GM12878 (cell line): ENCODE results near the gene MAP3K6. TPM values are rescaled to one million over a fixed set of nuclear protein-coding genes. Genes with fewer than 3 reads are reported as not detected.

ENCODE experiments used
- ATAC-seq: fragments of 200-7000 bp; cut with Tn5 transposase; 3 replicates; pipeline ENCODE4 v1.9.1; 2020; ENCODE audit warnings: mild to moderate bottlenecking, moderate library complexity
- BruUV-seq: library from RNA; stranded (reverse); fragments of 400-500 nt; replicated peaks from 2 replicates; lab custom pipeline; 2021; lab: Mats Ljungman, UMichigan
- CTCF ChIA-PET: fragments of 300-600 bp; sonication (Branson Sonifier 250); formaldehyde crosslinking; extraction: SDS; loops from one replicate; lab custom pipeline; 2021; ENCODE audit warnings: inconsistent platforms; lab: Yijun Ruan, JAX
- POLR2A ChIA-PET: fragments of 350-600 bp; formaldehyde crosslinking; extraction: SDS; loops from one replicate; lab custom pipeline; 2021; ENCODE audit warnings: inconsistent platforms; lab: Charles Lee
- RAD21 ChIA-PET: fragments of 300-600 bp; sonication (Branson Sonifier 250); formaldehyde crosslinking; loops from one replicate; lab custom pipeline; 2023; ENCODE audit warnings: antibody characterized with exemption; ENCODE audit not compliant: unreplicated experiment; lab: Charles Lee
- SMC1A ChIA-PET: fragments of 300-600 bp; sonication (Branson Sonifier 250); formaldehyde crosslinking; loops from one replicate; lab custom pipeline; 2023; ENCODE audit not compliant: unreplicated experiment, uncharacterized antibody; lab: Charles Lee
- DNase-seq: peaks from one replicate; pipeline ENCODE4 v3.0.0-alpha.2; 2011; ENCODE audit warnings: low read depth, low spot score
- FAIRE-seq: peaks from 3 replicates; lab custom pipeline; 2011; peaks lifted over from hg19 to GRCh38; lab: Jason Lieb, UNC
- H2AFZ ChIP-seq: 2 replicates; pipeline ENCODE4 v1.6.0; 2011; ENCODE audit warnings: low read depth, low read length, control low read depth; ENCODE audit not compliant: control insufficient read depth
- H3K27ac ChIP-seq: 2 replicates; pipeline ENCODE4 v1.5.1; 2011; ENCODE audit warnings: control low read depth; ENCODE audit not compliant: control insufficient read depth, insufficient read depth
- H3K27me3 ChIP-seq, 2 experiments: replicated peaks in 1 of 2; 2 replicates each; pipeline versions ENCODE4 v1.6.0 to v1.6.1; 2011; ENCODE audit warnings: low read length in 1 of 2; ENCODE audit not compliant: control insufficient read depth in 2 of 2, insufficient read depth in 2 of 2
- H3K36me3 ChIP-seq, 2 experiments: 2 replicates each; pipeline ENCODE4 v1.5.1; 2011; ENCODE audit warnings: low read length in 1 of 2; ENCODE audit not compliant: control insufficient read depth in 2 of 2, insufficient read depth in 2 of 2
- H3K4me1 ChIP-seq: 2 replicates; pipeline ENCODE4 v1.6.1; 2011; ENCODE audit warnings: mild to moderate bottlenecking, low read length, moderate library complexity, mixed read lengths; ENCODE audit not compliant: control insufficient read depth, insufficient read depth
- H3K4me2 ChIP-seq: 2 replicates; pipeline ENCODE4 v1.6.0; 2011; ENCODE audit warnings: control low read depth; ENCODE audit not compliant: control insufficient read depth, insufficient read depth
- H3K4me3 ChIP-seq: fragments of 200-600 bp; sonication (generic); 2 replicates; pipeline ENCODE4 v1.5.1; 2016
- H3K79me2 ChIP-seq: 2 replicates; pipeline ENCODE4 v1.6.0; 2011; ENCODE audit warnings: low read length; ENCODE audit not compliant: control insufficient read depth, insufficient read depth
- H3K9ac ChIP-seq: 2 replicates; pipeline ENCODE4 v1.8.0; 2011; ENCODE audit warnings: low read length, control low read depth, mixed read lengths; ENCODE audit not compliant: control insufficient read depth, insufficient read depth
- H3K9me3 ChIP-seq: replicated peaks from 3 replicates; pipeline ENCODE4 v1.5.1; 2011; ENCODE audit warnings: mild to moderate bottlenecking, low read length; ENCODE audit not compliant: control insufficient read depth, insufficient read depth
- H4K20me1 ChIP-seq: 2 replicates; pipeline ENCODE4 v1.6.0; 2011; ENCODE audit not compliant: control insufficient read depth, insufficient read depth
- ATF2 ChIP-seq: IDR thresholded peaks from 2 replicates; pipeline ENCODE4 v1.6.1; 2012; ENCODE audit warnings: low read length, inconsistent platforms
- BCL3 ChIP-seq: IDR thresholded peaks from 2 replicates; pipeline ENCODE4 v1.6.1; 2011; ENCODE audit warnings: borderline replicate concordance, low read depth, mild to moderate bottlenecking, moderate library complexity, low read length; ENCODE audit not compliant: insufficient read depth, poor library complexity, severe bottlenecking
- CTCF ChIP-seq, 3 experiments: IDR thresholded peaks in 2 of 3; conservative IDR thresholded peaks in 1 of 3; 2 replicates each; pipeline ENCODE4 v1.5.1; 2011; ENCODE audit warnings: low read depth in 3 of 3, low read length in 3 of 3, mild to moderate bottlenecking in 3 of 3, control low read depth in 2 of 3, moderate library complexity in 2 of 3, inconsistent platforms in 1 of 3, mixed read lengths in 1 of 3; ENCODE audit not compliant: control insufficient read depth in 2 of 3, insufficient read depth in 1 of 3; ENCODE audit errors: extremely low read depth in 1 of 3
- MAX ChIP-seq: IDR thresholded peaks from 2 replicates; pipeline ENCODE4 v1.6.1; 2012; ENCODE audit warnings: low read depth, low read length, improper control_type of control experiment
- MXI1 ChIP-seq: fragments of 150-350 bp; IDR thresholded peaks from 2 replicates; pipeline ENCODE4 v1.6.1; 2011; ENCODE audit warnings: low read depth, mild to moderate bottlenecking, inconsistent platforms, low read length, improper control_type of control experiment
- NKRF ChIP-seq: fragments of 450-650 bp; conservative IDR thresholded peaks from 2 replicates; pipeline ENCODE4 v1.6.1; 2017; ENCODE audit warnings: mild to moderate bottlenecking, moderate library complexity
- PKNOX1 ChIP-seq: fragments of 450-650 bp; IDR thresholded peaks from 2 replicates; pipeline ENCODE4 v1.6.1; 2016; ENCODE audit warnings: mild to moderate bottlenecking
- SMAD5 ChIP-seq: IDR thresholded peaks from 2 replicates; pipeline ENCODE4 v1.6.1; 2016; ENCODE audit warnings: antibody characterized with exemption, low read depth
- SRF ChIP-seq, 2 experiments: IDR thresholded peaks; 2 replicates each; pipeline ENCODE4 v1.6.1; 2011; ENCODE audit warnings: low read depth in 2 of 2, low read length in 2 of 2, mild to moderate bottlenecking in 1 of 2, moderate library complexity in 1 of 2
- SUPT20H ChIP-seq: IDR thresholded peaks from 2 replicates; pipeline ENCODE4 v1.6.1; 2011; ENCODE audit warnings: low read depth, mild to moderate bottlenecking, low read length, moderate library complexity, borderline replicate concordance; ENCODE audit not compliant: control insufficient read depth
- ZNF207 ChIP-seq: fragments of 450-650 bp; IDR thresholded peaks from 2 replicates; pipeline ENCODE4 v1.6.1; 2014; ENCODE audit warnings: antibody characterized with exemption, mild to moderate bottlenecking, borderline replicate concordance
- ZNF217 ChIP-seq: fragments of 450-650 bp; IDR thresholded peaks from 2 replicates; pipeline ENCODE4 v1.6.1; 2017; ENCODE audit warnings: antibody characterized with exemption, mild to moderate bottlenecking
- WGBS: methylation state at CpG from one replicate; pipeline ENCODE4 v1.1.6; 2016; ENCODE audit warnings: low lambda C conversion rate; ENCODE audit not compliant: insufficient replicate concordance, insufficient coverage; ENCODE audit errors: missing lambda C conversion rate; 5-methylcytosine and 5-hydroxymethylcytosine counted together
- in situ Hi-C: fragments of 300-500 bp; cut with MboI; formaldehyde crosslinking; loops from 9 replicates; pipeline ENCODE4 v1.14.3; 2018; ENCODE audit warnings: mixed read lengths
- intact Hi-C: fragments of 100-400 bp; cut with micrococcal nuclease; formaldehyde crosslinking; loops from one replicate; pipeline ENCODE4 v1.14.2; 2022; ENCODE audit not compliant: unreplicated experiment
- polyA plus RNA-seq, 11 experiments: library from polyadenylated mRNA; depleted of rRNA in 4 of 11; unstranded in 6 of 11; stranded (reverse) in 5 of 11; fragments of >200 nt; fragmentation: Nextera tagmentation in 4 of 11; fragmentation: Illumina TruSeq in 1 of 11; extraction: Ambion mirVana in 4 of 11; extraction: Trizol in 1 of 11; gene quantifications; 1 replicate in 1 of 11; 2 replicates in 10 of 11; pipeline versions ENCODE4 v1.2.1 to v1.2.3, GENCODE V29; 2011 to 2016; ENCODE audit warnings: inconsistent platforms in 2 of 11, missing spikeins in 2 of 11, low read depth in 1 of 11
- total RNA-seq, 4 experiments: library from RNA; depleted of rRNA in 3 of 4; stranded (reverse); fragments of >200 nt in 3 of 4; fragmentation: Illumina TruSeq in 1 of 4; extraction: Trizol in 1 of 4; gene quantifications; 2 replicates each; pipeline versions ENCODE4 v1.2.1 to v1.2.3, GENCODE V29; 2013 to 2021

The MAP3K6 gene
- total and polyA plus RNA-seq, 10 of the 15 experiments (the other 5 are each of a cell fraction or from before 2014, with no cell fraction given), result 0.15 to 3.4 (median 1.2) TPM; not detected in 1

GRCh38 chr1:27392096-27392777 is 25.5 kb upstream of the MAP3K6 start, which contains the start of gene GPR3:
GPR3 (plus strand) TSS chr1:27392622; CDS start chr1:27393799, 1,177 bp downstream.
- Histone ChIP-seq H3K27ac (no peak within 1 kb of the TSS), H3K36me3 (no peaks in the 10 kb centered on the region), H4K20me1 (no peaks in the 10 kb centered on the region), H3K4me2 (peak within 1 kb of the TSS; percentile 98), H3K27me3 (no peaks in the 10 kb centered on the region), H3K9me3 (no peaks in the 10 kb centered on the region), H3K4me3 (peak within 1 kb of the TSS; percentile 71), H3K79me2 (no peaks in the 10 kb centered on the region), H3K4me1 (peaks cover 8% of the 10 kb centered on the region), H2AFZ (peak within 1 kb of the TSS; percentile 83), H3K9ac (peak within 1 kb of the TSS; percentile 67)
- ATAC-seq (peak; percentile 89), FAIRE-seq (peak; percentile 62), DNase-seq (no peak)
- intact Hi-C loops, result loop anchor here (1.0 kb wide), 1 partner anchor 214 kb away; no protein-coding TSS in a partner anchor
- WGBS, result 2% methylated on average over 64 of the region's 69 CpGs
- SMC1A ChIA-PET, result interaction anchor here (1.0 to 2.3 kb wide), 9 partner anchors 26 to 347 kb away, joined by 3 to 13 read pairs (median 4); partner anchors contain the start of genes MAP3K6 and SYTL1
- CTCF ChIA-PET, result interaction anchor here (1.0 to 9.0 kb wide), 12 partner anchors 22 to 389 kb away, joined by 3 to 242 read pairs (median 6); partner anchors contain the start of gene MAP3K6
- no TSS peak for BruUV-seq
- RAD21 ChIA-PET, result interaction anchor here (0.9 to 2.8 kb wide), 7 partner anchors 26 to 347 kb away, joined by 3 to 11 read pairs (median 7); no protein-coding TSS in a partner anchor
- in situ Hi-C loops, result loop anchor here (5.0 kb wide), 3 partner anchors 90 to 290 kb away; no protein-coding TSS in a partner anchor
- POLR2A ChIA-PET, result interaction anchor here (0.7 to 1.3 kb wide), 5 partner anchors 15 to 1115 kb away, joined by 3 to 6 read pairs (median 5); no protein-coding TSS in a partner anchor
- TF ChIP-seq SMAD5, result no peak
- peak; percentile 64; the same call in 1 of the 2 replicates for TF ChIP-seq NKRF
- TF ChIP-seq SUPT20H, result no peak
- TF ChIP-seq ZNF217, result no peak
- no peak for TF ChIP-seq SRF (IDR thresholded peaks at IDR 0.05; ENCODE audit: low read depth in 2 of 2, low read length in 2 of 2)
- no peak for TF ChIP-seq ATF2
- peak; percentile 47 to 61 (median 52) for TF ChIP-seq CTCF (IDR thresholded peaks at IDR 0.05 in 2 of 3, conservative IDR thresholded peaks at IDR 0.05 in 1 of 3; ENCODE audit: control insufficient read depth in 2 of 3, extremely low read depth in 1 of 3, insufficient read depth in 1 of 3, low read depth in 3 of 3, low read length in 3 of 3)
- TF ChIP-seq MXI1, result no peak
- no peak for TF ChIP-seq MAX
- no peak for TF ChIP-seq BCL3
- no peak for TF ChIP-seq PKNOX1
- 0 out of 2 replicates have a peak, but pooled peaks have one; percentile 39 for TF ChIP-seq ZNF207
